HepG2 (cell line): Measurements from ENCODE around the gene VAMP3. TPM values are rescaled to one million over a fixed set of nuclear protein-coding genes. Genes with fewer than 3 reads are reported as not detected.

Source experiments
- ARNTL ChIP-seq: sonication (generic); formaldehyde crosslinking; IDR thresholded peaks from 2 replicates; pipeline ENCODE4 v1.4.0; 2020; ENCODE audit warnings: mild to moderate bottlenecking, missing genetic modification reagents
- CCDC6 ChIP-seq: sonication (generic); formaldehyde crosslinking; IDR thresholded peaks from 2 replicates; pipeline ENCODE4 v1.8.1; 2022; ENCODE audit warnings: mild to moderate bottlenecking, missing genetic modification reagents, moderate library complexity
- ESRRA ChIP-seq: sonication (generic); formaldehyde crosslinking; IDR thresholded peaks from 2 replicates; pipeline ENCODE4 v1.5.1; 2020; ENCODE audit warnings: mild to moderate bottlenecking, low read depth, missing genetic modification reagents
- FOXO1 ChIP-seq: sonication (generic); formaldehyde crosslinking; IDR thresholded peaks from 2 replicates; pipeline ENCODE4 v1.4.0; 2020; ENCODE audit warnings: missing genetic modification reagents
- HDAC1 ChIP-seq: sonication (generic); formaldehyde crosslinking; IDR thresholded peaks from 2 replicates; pipeline ENCODE4 v1.5.1; 2020; ENCODE audit warnings: mild to moderate bottlenecking, missing genetic modification reagents
- HOXA3 ChIP-seq: sonication (generic); formaldehyde crosslinking; IDR thresholded peaks from 2 replicates; pipeline ENCODE4 v1.5.0; 2020; ENCODE audit warnings: missing genetic modification reagents
- HOXA7 ChIP-seq: sonication (generic); formaldehyde crosslinking; IDR thresholded peaks from 2 replicates; pipeline ENCODE4 v1.8.1; 2022; ENCODE audit warnings: mild to moderate bottlenecking, missing genetic modification reagents, moderate library complexity
- KDM5B ChIP-seq: sonication (generic); formaldehyde crosslinking; IDR thresholded peaks from 2 replicates; pipeline ENCODE4 v1.4.0; 2020; ENCODE audit warnings: missing genetic modification reagents, mild to moderate bottlenecking, borderline replicate concordance
- KLF6 ChIP-seq: IDR thresholded peaks from 2 replicates; pipeline ENCODE4 v1.8.0; 2016; ENCODE audit warnings: missing biosample characterization, missing genetic modification reagents
- MXD3 ChIP-seq: IDR thresholded peaks from 2 replicates; pipeline ENCODE4 v1.6.1; 2016; ENCODE audit warnings: mild to moderate bottlenecking, missing biosample characterization, missing genetic modification reagents
- PHF20 ChIP-seq: sonication (generic); formaldehyde crosslinking; IDR thresholded peaks from 2 replicates; pipeline ENCODE4 v1.5.0; 2020; ENCODE audit warnings: mild to moderate bottlenecking, missing genetic modification reagents
- PHF8 ChIP-seq: sonication (generic); formaldehyde crosslinking; IDR thresholded peaks from 2 replicates; pipeline ENCODE4 v1.5.0; 2020; ENCODE audit warnings: missing genetic modification reagents
- SIN3B ChIP-seq: fragments of 150-350 bp; IDR thresholded peaks from 2 replicates; pipeline ENCODE4 v1.6.1; 2014; ENCODE audit warnings: low read length
- SKI ChIP-seq: fragments of 450-650 bp; IDR thresholded peaks from one replicate; pipeline ENCODE4 v1.6.1; 2018; ENCODE audit warnings: mild to moderate bottlenecking; ENCODE audit not compliant: partially characterized antibody
- SMAD1 ChIP-seq: sonication (generic); formaldehyde crosslinking; IDR thresholded peaks from 2 replicates; pipeline ENCODE4 v1.4.0; 2020; ENCODE audit warnings: missing genetic modification reagents, low read depth, mild to moderate bottlenecking, borderline replicate concordance
- SMAD9 ChIP-seq: sonication (generic); formaldehyde crosslinking; IDR thresholded peaks from 2 replicates; pipeline ENCODE4 v1.5.1; 2020; ENCODE audit warnings: mild to moderate bottlenecking, missing genetic modification reagents
- SP1 ChIP-seq, 2 experiments: fragments of 450-650 bp in 1 of 2; sonication (generic) in 1 of 2; formaldehyde crosslinking in 1 of 2; IDR thresholded peaks; 2 replicates each; pipeline versions ENCODE4 v1.4.0 to v1.6.1; 2016 to 2020; ENCODE audit warnings: missing genetic modification reagents in 1 of 2
- TFDP2 ChIP-seq: sonication (generic); formaldehyde crosslinking; IDR thresholded peaks from 2 replicates; pipeline ENCODE4 v1.4.0; 2020; ENCODE audit warnings: missing genetic modification reagents
- ZIK1 ChIP-seq: sonication (generic); formaldehyde crosslinking; IDR thresholded peaks from 2 replicates; pipeline ENCODE4 v1.5.0; 2020; ENCODE audit warnings: mild to moderate bottlenecking, low read depth, missing genetic modification reagents, borderline replicate concordance
- ZNF441 ChIP-seq: sonication (generic); formaldehyde crosslinking; IDR thresholded peaks from 2 replicates; pipeline ENCODE4 v1.7.0; 2021; ENCODE audit warnings: missing genetic modification reagents, borderline replicate concordance
- ZNF589 ChIP-seq: sonication (generic); formaldehyde crosslinking; conservative IDR thresholded peaks from 2 replicates; pipeline ENCODE4 v1.8.0; 2022; ENCODE audit warnings: mild to moderate bottlenecking, moderate library complexity, missing genetic modification reagents
- ZNF839 ChIP-seq: sonication (generic); formaldehyde crosslinking; IDR thresholded peaks from 2 replicates; pipeline ENCODE4 v1.4.0; 2020; ENCODE audit warnings: missing genetic modification reagents, mild to moderate bottlenecking, borderline replicate concordance
- ZNF841 ChIP-seq: sonication (generic); formaldehyde crosslinking; IDR thresholded peaks from 2 replicates; pipeline ENCODE4 v1.8.1; 2023; ENCODE audit warnings: missing genetic modification reagents, borderline replicate concordance
- ZSCAN25 ChIP-seq: sonication (generic); formaldehyde crosslinking; IDR thresholded peaks from 2 replicates; pipeline ENCODE4 v1.8.0; 2022; ENCODE audit warnings: mild to moderate bottlenecking, missing genetic modification reagents
- polyA plus RNA-seq, 8 experiments: library from polyadenylated mRNA; depleted of rRNA in 3 of 8; stranded (reverse) in 7 of 8; unstranded in 1 of 8; fragments of >200 nt; fragmentation: Illumina TruSeq in 4 of 8; extraction: Trizol in 4 of 8; gene quantifications; 2 replicates each; pipeline versions ENCODE4 v1.2.1 to v1.2.3, GENCODE V29; 2011 to 2016; ENCODE audit warnings: low read depth in 4 of 8, missing spikeins in 1 of 8, mixed read lengths in 1 of 8; ENCODE audit not compliant: insufficient read depth in 1 of 8
- total RNA-seq, 5 experiments: library from RNA; depleted of rRNA; stranded (reverse); fragments of >200 nt; fragmentation: Illumina TruSeq; extraction: Trizol; gene quantifications; 2 replicates each; pipeline ENCODE4 v1.2.3, GENCODE V29; 2016; ENCODE audit warnings: low read depth in 1 of 5
- TF ChIP-seq, protein P1 (sequence below): sonication (generic); formaldehyde crosslinking; conservative IDR thresholded peaks from 2 replicates; pipeline ENCODE4 v1.8.1; 2023; ENCODE audit warnings: missing genetic modification reagents
- TF ChIP-seq, protein P2 (sequence below): sonication (generic); formaldehyde crosslinking; IDR thresholded peaks from 2 replicates; pipeline ENCODE4 v1.8.0; 2022; ENCODE audit warnings: mild to moderate bottlenecking, missing genetic modification reagents

Gene VAMP3
- total and polyA plus RNA-seq, 2 of the 13 experiments (the other 11 are each of a cell fraction or from before 2014, with no cell fraction given), result 75.3 to 88.7 TPM

GRCh38 chr1:7770997-7771822 lies at the start of gene VAMP3 (continued):
- TF ChIP-seq SKI, result no peak
- TF ChIP-seq ZNF841 (CRISPR knock-in tag), result no peak
- TF ChIP-seq KLF6 (CRISPR knock-in tag), result 0 out of 2 replicates have a peak, but pooled peaks have one; percentile 28
- no peak for TF ChIP-seq HOXA7
- TF ChIP-seq HOXA3 (CRISPR knock-in tag), result peak; percentile 76
- peak; percentile 48; the same call in 1 of the 2 replicates for TF ChIP-seq KDM5B
- no peak; the same call in 1 of the 2 replicates for TF ChIP-seq ZNF441 (CRISPR knock-in tag)
- peak; percentile 84 for TF ChIP-seq CCDC6 (CRISPR knock-in tag)
- TF ChIP-seq SMAD1 (CRISPR knock-in tag), result 0 out of 2 replicates have a peak, but pooled peaks have one; percentile 79
- peak; percentile 92 for TF ChIP-seq MXD3 (CRISPR knock-in tag)
- peak; percentile 93 for TF ChIP-seq PHF8 (CRISPR knock-in tag)
- no peak for TF ChIP-seq SP1 (IDR thresholded peaks at IDR 0.05)
- TF ChIP-seq SP1 (CRISPR knock-in tag; IDR thresholded peaks at IDR 0.05), result peak; percentile 96
- peak; percentile 61; the same call in 1 of the 2 replicates for TF ChIP-seq SIN3B
- TF ChIP-seq, protein P1, sequence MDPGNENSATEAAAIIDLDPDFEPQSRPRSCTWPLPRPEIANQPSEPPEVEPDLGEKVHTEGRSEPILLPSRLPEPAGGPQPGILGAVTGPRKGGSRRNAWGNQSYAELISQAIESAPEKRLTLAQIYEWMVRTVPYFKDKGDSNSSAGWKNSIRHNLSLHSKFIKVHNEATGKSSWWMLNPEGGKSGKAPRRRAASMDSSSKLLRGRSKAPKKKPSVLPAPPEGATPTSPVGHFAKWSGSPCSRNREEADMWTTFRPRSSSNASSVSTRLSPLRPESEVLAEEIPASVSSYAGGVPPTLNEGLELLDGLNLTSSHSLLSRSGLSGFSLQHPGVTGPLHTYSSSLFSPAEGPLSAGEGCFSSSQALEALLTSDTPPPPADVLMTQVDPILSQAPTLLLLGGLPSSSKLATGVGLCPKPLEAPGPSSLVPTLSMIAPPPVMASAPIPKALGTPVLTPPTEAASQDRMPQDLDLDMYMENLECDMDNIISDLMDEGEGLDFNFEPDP (CRISPR knock-in tag), result no peak
- peak; percentile 24; the same call in 1 of the 2 replicates for TF ChIP-seq ZIK1
- peak; percentile 96 for TF ChIP-seq HDAC1 (CRISPR knock-in tag)
- TF ChIP-seq, protein P2, sequence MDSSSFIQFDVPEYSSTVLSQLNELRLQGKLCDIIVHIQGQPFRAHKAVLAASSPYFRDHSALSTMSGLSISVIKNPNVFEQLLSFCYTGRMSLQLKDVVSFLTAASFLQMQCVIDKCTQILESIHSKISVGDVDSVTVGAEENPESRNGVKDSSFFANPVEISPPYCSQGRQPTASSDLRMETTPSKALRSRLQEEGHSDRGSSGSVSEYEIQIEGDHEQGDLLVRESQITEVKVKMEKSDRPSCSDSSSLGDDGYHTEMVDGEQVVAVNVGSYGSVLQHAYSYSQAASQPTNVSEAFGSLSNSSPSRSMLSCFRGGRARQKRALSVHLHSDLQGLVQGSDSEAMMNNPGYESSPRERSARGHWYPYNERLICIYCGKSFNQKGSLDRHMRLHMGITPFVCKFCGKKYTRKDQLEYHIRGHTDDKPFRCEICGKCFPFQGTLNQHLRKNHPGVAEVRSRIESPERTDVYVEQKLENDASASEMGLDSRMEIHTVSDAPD (CRISPR knock-in tag), result no peak
- 0 out of 2 replicates have a peak, but pooled peaks have one; percentile 24 for TF ChIP-seq TFDP2 (CRISPR knock-in tag)
- no peak for TF ChIP-seq SMAD9 (CRISPR knock-in tag)
- TF ChIP-seq FOXO1 (CRISPR knock-in tag), result peak; percentile 18; the same call in 1 of the 2 replicates
- 0 out of 2 replicates have a peak, but pooled peaks have one; percentile 31 for TF ChIP-seq ESRRA (CRISPR knock-in tag)
- TF ChIP-seq ZSCAN25 (CRISPR knock-in tag), result peak; percentile 69; the same call in 1 of the 2 replicates
- 0 out of 2 replicates have a peak, but pooled peaks have one; percentile 64 for TF ChIP-seq ZNF589 (CRISPR knock-in tag)
- TF ChIP-seq PHF20 (CRISPR knock-in tag), result peak; percentile 85
- peak; percentile 47; the same call in 1 of the 2 replicates for TF ChIP-seq ARNTL (CRISPR knock-in tag)
- TF ChIP-seq ZNF839, result no peak
